Measurements from ENCODE around the gene ACE2.

GRCh38 chrX:15645266-15645665 is 44.5 kb upstream of the ACE2 start:
- TF ChIP-seq CTCF (IDR thresholded peaks at IDR 0.05; ENCODE audit: poor library complexity) (peak; percentile 16), EZH2 (IDR thresholded peaks at IDR 0.05; ENCODE audit: borderline replicate concordance) (no peak)

All from hepatocyte (in vitro differentiated cells).